HepG2 (cell line): ENCODE measurements around the gene NR2F1-AS1. TPM values are rescaled to one million over a fixed set of nuclear protein-coding genes. Genes with fewer than 3 reads are reported as not detected.

ENCODE experiments used
- DR1 ChIP-seq: sonication (generic); formaldehyde crosslinking; IDR thresholded peaks from 2 replicates; pipeline ENCODE4 v1.8.0; 2021; ENCODE audit warnings: mild to moderate bottlenecking, missing genetic modification reagents, inconsistent platforms
- FOXC1 ChIP-seq: sonication (generic); formaldehyde crosslinking; IDR thresholded peaks from 2 replicates; pipeline ENCODE4 v1.8.0; 2022; ENCODE audit warnings: mild to moderate bottlenecking, missing genetic modification reagents, borderline replicate concordance
- GABPB1 ChIP-seq: IDR thresholded peaks from 2 replicates; pipeline ENCODE4 v1.6.1; 2016; ENCODE audit warnings: mild to moderate bottlenecking, missing genetic modification reagents, moderate library complexity, missing compliant biosample characterization
- HES4 ChIP-seq: sonication (generic); formaldehyde crosslinking; IDR thresholded peaks from 2 replicates; pipeline ENCODE4 v1.9.0; 2021; ENCODE audit warnings: mild to moderate bottlenecking, missing genetic modification reagents, borderline replicate concordance
- HMG20B ChIP-seq: conservative IDR thresholded peaks from 2 replicates; pipeline ENCODE4 v1.6.1; 2016; ENCODE audit warnings: missing genetic modification reagents, missing compliant biosample characterization
- MXI1 ChIP-seq: IDR thresholded peaks from 3 replicates; pipeline ENCODE4 v1.6.1; 2012; ENCODE audit warnings: low read depth, low read length, inconsistent platforms, borderline replicate concordance
- NPAS2 ChIP-seq: sonication (generic); formaldehyde crosslinking; IDR thresholded peaks from 2 replicates; pipeline ENCODE4 v1.8.0; 2022; ENCODE audit warnings: mild to moderate bottlenecking, missing genetic modification reagents, borderline replicate concordance
- SIX1 ChIP-seq: sonication (generic); formaldehyde crosslinking; IDR thresholded peaks from 2 replicates; pipeline ENCODE4 v1.4.0; 2020; ENCODE audit warnings: missing genetic modification reagents, borderline replicate concordance
- SIX4 ChIP-seq: sonication (generic); formaldehyde crosslinking; IDR thresholded peaks from 2 replicates; pipeline ENCODE4 v1.4.0; 2020; ENCODE audit warnings: missing genetic modification reagents
- TARDBP ChIP-seq: sonication (generic); formaldehyde crosslinking; IDR thresholded peaks from 2 replicates; pipeline ENCODE4 v1.8.0; 2022; ENCODE audit warnings: mild to moderate bottlenecking, missing genetic modification reagents
- U2AF1 ChIP-seq: fragments of 200-400 bp; formaldehyde crosslinking; optimal IDR thresholded peaks from 2 replicates; pipeline ENCODE3; 2017; ENCODE audit warnings: mild to moderate bottlenecking, low read depth, low read length
- ZFX ChIP-seq: sonication (generic); formaldehyde crosslinking; IDR thresholded peaks from 2 replicates; pipeline ENCODE4 v1.4.0; 2020; ENCODE audit warnings: mild to moderate bottlenecking, low read depth, missing genetic modification reagents, moderate library complexity
- ZNF138 ChIP-seq: sonication (generic); formaldehyde crosslinking; IDR thresholded peaks from 2 replicates; pipeline ENCODE4 v1.5.0; 2020; ENCODE audit warnings: mild to moderate bottlenecking, low read depth, missing genetic modification reagents
- ZNF546 ChIP-seq: sonication (generic); formaldehyde crosslinking; conservative IDR thresholded peaks from 2 replicates; pipeline ENCODE4 v1.8.1; 2023; ENCODE audit warnings: mild to moderate bottlenecking, missing genetic modification reagents
- polyA plus RNA-seq, 8 experiments: library from polyadenylated mRNA; depleted of rRNA in 3 of 8; stranded (reverse) in 7 of 8; unstranded in 1 of 8; fragments of >200 nt; fragmentation: Illumina TruSeq in 4 of 8; extraction: Trizol in 4 of 8; gene quantifications; 2 replicates each; pipeline versions ENCODE4 v1.2.1 to v1.2.3, GENCODE V29; 2011 to 2016; ENCODE audit warnings: low read depth in 4 of 8, missing spikeins in 1 of 8, mixed read lengths in 1 of 8; ENCODE audit not compliant: insufficient read depth in 1 of 8
- total RNA-seq, 5 experiments: library from RNA; depleted of rRNA; stranded (reverse); fragments of >200 nt; fragmentation: Illumina TruSeq; extraction: Trizol; gene quantifications; 2 replicates each; pipeline ENCODE4 v1.2.3, GENCODE V29; 2016; ENCODE audit warnings: low read depth in 1 of 5
- TF ChIP-seq, protein P1 (sequence below): sonication (generic); formaldehyde crosslinking; IDR thresholded peaks from 2 replicates; pipeline ENCODE4 v1.5.0; 2020; ENCODE audit warnings: missing genetic modification reagents
- TF ChIP-seq, protein P2 (sequence below): sonication (generic); formaldehyde crosslinking; IDR thresholded peaks from 2 replicates; pipeline ENCODE4 v1.4.0; 2020; ENCODE audit warnings: mild to moderate bottlenecking, missing genetic modification reagents
- TF ChIP-seq, protein P3 (sequence below): sonication (generic); formaldehyde crosslinking; IDR thresholded peaks from 2 replicates; pipeline ENCODE4 v1.8.0; 2023; ENCODE audit warnings: mild to moderate bottlenecking, missing genetic modification reagents
- TF ChIP-seq, protein P4 (sequence below): sonication (generic); formaldehyde crosslinking; IDR thresholded peaks from 2 replicates; pipeline ENCODE4 v1.4.0; 2020; ENCODE audit warnings: missing genetic modification reagents
- TF ChIP-seq, protein P5 (sequence below): sonication (generic); formaldehyde crosslinking; IDR thresholded peaks from 2 replicates; pipeline ENCODE4 v1.5.1; 2020; ENCODE audit warnings: mild to moderate bottlenecking, missing genetic modification reagents, moderate library complexity

NR2F1-AS1 gene
- total and polyA plus RNA-seq, 2 of the 13 experiments (the other 11 are each of a cell fraction or from before 2014, with no cell fraction given): 2.8 TPM

DNA sequence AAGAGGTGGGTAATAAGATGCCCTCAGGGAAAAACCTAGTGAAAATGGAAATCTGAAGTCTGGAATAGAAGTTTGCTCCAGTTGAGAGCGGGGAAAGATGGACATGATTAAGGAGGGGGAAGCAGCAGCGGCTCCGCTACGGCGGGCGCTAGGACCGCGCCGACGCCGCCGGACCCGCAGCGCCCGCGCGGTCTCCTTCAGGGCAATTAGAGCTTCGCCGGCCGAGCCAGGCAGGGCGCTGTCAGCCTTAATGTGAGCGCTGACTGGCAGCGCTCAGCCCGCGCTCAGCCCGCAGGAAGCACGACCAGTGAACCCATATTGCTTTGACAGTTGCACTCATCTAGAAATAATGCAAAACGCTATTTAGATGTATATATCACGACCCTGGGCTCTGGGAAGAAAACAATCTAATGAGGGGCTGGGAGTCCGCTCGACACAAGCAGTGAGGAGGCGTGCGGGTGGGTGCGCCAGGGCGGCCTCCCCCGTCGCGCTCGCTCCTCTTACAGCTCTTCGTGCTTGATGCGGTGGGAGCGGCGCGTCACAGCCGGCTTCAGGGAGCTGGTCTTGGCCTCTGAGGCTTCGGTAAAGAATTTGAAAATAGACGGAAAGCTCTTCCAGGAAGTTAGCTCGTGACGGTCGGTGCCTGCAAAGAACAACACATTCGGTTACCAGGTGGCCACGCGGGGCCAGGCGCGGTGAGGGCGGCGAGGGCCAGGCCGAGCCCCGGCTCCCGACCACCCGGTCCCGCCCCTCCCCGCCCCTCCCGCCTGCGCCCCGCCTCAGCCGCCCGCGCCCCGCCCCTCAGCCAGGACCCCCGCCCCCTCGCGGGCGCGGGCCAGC, 39.7 kb upstream of the NR2F1-AS1 start (continued):
- TF ChIP-seq HES4 (CRISPR knock-in tag) (no peak), ZFX (CRISPR knock-in tag) (no peak; the same call in 1 of the 2 replicates), U2AF1 (no peak), TARDBP (0 out of 2 replicates have a peak, but pooled peaks have one; percentile 11), ZNF138 (CRISPR knock-in tag) (0 out of 2 replicates have a peak, but pooled peaks have one; percentile 59), GABPB1 (peak; percentile 68; the same call in 1 of the 2 replicates), DR1 (CRISPR knock-in tag) (peak; percentile 22; the same call in 1 of the 2 replicates), SIX4 (CRISPR knock-in tag) (no peak), ZNF546 (no peak), FOXC1 (CRISPR knock-in tag) (peak; percentile 5; the same call in 1 of the 2 replicates), SIX1 (CRISPR knock-in tag) (no peak), HMG20B (CRISPR knock-in tag) (no peak), NPAS2 (CRISPR knock-in tag) (no peak), MXI1 (peak; percentile 22; the same call in 1 of the 3 replicates)
- TF ChIP-seq, protein P1, sequence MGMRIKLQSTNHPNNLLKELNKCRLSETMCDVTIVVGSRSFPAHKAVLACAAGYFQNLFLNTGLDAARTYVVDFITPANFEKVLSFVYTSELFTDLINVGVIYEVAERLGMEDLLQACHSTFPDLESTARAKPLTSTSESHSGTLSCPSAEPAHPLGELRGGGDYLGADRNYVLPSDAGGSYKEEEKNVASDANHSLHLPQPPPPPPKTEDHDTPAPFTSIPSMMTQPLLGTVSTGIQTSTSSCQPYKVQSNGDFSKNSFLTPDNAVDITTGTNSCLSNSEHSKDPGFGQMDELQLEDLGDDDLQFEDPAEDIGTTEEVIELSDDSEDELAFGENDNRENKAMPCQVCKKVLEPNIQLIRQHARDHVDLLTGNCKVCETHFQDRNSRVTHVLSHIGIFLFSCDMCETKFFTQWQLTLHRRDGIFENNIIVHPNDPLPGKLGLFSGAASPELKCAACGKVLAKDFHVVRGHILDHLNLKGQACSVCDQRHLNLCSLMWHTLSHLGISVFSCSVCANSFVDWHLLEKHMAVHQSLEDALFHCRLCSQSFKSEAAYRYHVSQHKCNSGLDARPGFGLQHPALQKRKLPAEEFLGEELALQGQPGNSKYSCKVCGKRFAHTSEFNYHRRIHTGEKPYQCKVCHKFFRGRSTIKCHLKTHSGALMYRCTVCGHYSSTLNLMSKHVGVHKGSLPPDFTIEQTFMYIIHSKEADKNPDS (CRISPR knock-in tag): no peak
- TF ChIP-seq, protein P2, sequence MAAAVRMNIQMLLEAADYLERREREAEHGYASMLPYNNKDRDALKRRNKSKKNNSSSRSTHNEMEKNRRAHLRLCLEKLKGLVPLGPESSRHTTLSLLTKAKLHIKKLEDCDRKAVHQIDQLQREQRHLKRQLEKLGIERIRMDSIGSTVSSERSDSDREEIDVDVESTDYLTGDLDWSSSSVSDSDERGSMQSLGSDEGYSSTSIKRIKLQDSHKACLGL (CRISPR knock-in tag): no peak; the same call in none of the 2 replicates
- TF ChIP-seq, protein P3, sequence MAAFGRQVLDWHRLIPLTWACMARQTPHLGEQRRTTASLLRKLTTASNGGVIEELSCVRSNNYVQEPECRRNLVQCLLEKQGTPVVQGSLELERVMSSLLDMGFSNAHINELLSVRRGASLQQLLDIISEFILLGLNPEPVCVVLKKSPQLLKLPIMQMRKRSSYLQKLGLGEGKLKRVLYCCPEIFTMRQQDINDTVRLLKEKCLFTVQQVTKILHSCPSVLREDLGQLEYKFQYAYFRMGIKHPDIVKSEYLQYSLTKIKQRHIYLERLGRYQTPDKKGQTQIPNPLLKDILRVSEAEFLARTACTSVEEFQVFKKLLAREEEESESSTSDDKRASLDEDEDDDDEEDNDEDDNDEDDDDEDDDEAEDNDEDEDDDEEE (CRISPR knock-in tag): peak; percentile 62
- TF ChIP-seq, protein P4, sequence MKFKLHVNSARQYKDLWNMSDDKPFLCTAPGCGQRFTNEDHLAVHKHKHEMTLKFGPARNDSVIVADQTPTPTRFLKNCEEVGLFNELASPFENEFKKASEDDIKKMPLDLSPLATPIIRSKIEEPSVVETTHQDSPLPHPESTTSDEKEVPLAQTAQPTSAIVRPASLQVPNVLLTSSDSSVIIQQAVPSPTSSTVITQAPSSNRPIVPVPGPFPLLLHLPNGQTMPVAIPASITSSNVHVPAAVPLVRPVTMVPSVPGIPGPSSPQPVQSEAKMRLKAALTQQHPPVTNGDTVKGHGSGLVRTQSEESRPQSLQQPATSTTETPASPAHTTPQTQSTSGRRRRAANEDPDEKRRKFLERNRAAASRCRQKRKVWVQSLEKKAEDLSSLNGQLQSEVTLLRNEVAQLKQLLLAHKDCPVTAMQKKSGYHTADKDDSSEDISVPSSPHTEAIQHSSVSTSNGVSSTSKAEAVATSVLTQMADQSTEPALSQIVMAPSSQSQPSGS (CRISPR knock-in tag): 0 out of 2 replicates have a peak, but pooled peaks have one; percentile 36
- TF ChIP-seq, protein P5, sequence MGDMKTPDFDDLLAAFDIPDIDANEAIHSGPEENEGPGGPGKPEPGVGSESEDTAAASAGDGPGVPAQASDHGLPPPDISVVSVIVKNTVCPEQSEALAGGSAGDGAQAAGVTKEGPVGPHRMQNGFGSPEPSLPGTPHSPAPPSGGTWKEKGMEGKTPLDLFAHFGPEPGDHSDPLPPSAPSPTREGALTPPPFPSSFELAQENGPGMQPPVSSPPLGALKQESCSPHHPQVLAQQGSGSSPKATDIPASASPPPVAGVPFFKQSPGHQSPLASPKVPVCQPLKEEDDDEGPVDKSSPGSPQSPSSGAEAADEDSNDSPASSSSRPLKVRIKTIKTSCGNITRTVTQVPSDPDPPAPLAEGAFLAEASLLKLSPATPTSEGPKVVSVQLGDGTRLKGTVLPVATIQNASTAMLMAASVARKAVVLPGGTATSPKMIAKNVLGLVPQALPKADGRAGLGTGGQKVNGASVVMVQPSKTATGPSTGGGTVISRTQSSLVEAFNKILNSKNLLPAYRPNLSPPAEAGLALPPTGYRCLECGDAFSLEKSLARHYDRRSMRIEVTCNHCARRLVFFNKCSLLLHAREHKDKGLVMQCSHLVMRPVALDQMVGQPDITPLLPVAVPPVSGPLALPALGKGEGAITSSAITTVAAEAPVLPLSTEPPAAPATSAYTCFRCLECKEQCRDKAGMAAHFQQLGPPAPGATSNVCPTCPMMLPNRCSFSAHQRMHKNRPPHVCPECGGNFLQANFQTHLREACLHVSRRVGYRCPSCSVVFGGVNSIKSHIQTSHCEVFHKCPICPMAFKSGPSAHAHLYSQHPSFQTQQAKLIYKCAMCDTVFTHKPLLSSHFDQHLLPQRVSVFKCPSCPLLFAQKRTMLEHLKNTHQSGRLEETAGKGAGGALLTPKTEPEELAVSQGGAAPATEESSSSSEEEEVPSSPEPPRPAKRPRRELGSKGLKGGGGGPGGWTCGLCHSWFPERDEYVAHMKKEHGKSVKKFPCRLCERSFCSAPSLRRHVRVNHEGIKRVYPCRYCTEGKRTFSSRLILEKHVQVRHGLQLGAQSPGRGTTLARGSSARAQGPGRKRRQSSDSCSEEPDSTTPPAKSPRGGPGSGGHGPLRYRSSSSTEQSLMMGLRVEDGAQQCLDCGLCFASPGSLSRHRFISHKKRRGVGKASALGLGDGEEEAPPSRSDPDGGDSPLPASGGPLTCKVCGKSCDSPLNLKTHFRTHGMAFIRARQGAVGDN (CRISPR knock-in tag): peak; percentile 75
